ENCODE measurements around the gene PIAS1.
A peak's percentile ranks its signal among the peaks of the same experiment; 100 is the strongest.
"Not testable (repeated sequence)": the region's sequence is repeated elsewhere in the genome, so short reads cannot be mapped to it uniquely, and the experiment has no call there.

PIAS1 gene

GRCh38 chr15:68053701-68054627 lies at the start of gene PIAS1:
PIAS1 (plus strand) TSS chr15:68054315; CDS start chr15:68054327, 12 bp downstream.
- peak; percentile 95 for DNase-seq

- DNase-seq = not testable (repeated sequence)
Observed at GRCh38 chr15:68007642-68008041, 46.5 kb upstream of the PIAS1 start.

DNA sequence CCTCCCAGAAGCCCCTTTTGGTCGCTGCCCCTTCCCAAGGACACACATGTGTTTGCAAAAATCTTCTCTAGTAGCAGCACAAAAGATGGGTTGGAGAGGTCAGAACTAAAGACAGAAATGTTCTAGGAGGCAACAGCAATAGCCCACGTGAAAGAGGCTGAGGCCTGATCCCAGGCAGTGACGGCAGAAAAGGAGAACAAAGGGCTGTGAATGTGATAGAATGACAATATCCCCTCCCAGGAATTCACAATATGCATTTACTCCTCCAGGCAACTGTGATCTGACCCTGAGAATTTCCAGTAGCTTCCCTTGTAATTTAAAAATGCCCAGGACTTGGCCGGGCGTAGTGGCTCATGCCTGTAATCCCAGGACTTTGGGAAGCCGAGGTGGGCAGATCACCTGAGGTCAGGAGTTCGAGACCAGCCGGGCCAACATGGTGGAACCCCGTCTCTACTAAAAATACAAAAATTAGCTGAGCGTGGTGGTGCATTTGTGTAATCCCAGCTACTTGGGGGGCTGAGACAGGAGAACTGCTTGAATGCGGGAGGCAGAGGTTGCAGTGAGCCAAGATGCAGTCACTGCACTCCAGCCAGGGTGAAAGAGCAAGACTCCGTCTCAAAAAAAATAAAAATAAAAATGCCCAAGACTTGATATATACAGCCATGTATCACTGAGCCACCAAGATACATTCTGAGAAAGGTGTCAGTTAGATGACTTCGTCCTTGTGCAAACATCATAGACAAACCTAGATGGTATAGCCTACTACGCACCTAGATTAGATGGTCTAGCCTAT lies 43.6 kb upstream of the PIAS1 start:
- no peak for DNase-seq

- no peak for DNase-seq
Observed at GRCh38 chr15:68012911-68013310, 41.2 kb upstream of the PIAS1 start.

GRCh38 chr15:68014219-68014618 lies 39.9 kb upstream of the PIAS1 start:
- DNase-seq = no peak

DNA sequence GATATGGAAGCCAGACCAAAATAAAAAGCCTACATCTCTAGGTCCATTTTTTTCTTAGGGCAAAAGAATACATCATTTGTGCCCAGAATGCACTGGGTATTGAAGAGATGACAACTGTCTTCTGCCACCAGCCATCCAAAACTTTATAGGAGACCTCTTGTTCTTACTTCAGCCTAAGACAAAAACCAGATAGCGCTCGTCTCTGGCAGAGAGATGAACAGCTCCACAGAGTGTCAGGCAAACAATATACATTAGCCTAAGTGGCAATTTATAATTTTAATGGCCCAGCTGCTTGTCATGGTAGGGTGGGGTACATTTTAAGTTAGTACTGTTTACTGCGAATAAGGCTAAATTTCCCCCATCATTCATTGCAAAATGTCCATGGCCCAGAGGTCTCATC lies 38.9 kb upstream of the PIAS1 start:
- DNase-seq = no peak

- DNase-seq = no peak
Observed at GRCh38 chr15:68017201-68017600, 36.9 kb upstream of the PIAS1 start.

DNA sequence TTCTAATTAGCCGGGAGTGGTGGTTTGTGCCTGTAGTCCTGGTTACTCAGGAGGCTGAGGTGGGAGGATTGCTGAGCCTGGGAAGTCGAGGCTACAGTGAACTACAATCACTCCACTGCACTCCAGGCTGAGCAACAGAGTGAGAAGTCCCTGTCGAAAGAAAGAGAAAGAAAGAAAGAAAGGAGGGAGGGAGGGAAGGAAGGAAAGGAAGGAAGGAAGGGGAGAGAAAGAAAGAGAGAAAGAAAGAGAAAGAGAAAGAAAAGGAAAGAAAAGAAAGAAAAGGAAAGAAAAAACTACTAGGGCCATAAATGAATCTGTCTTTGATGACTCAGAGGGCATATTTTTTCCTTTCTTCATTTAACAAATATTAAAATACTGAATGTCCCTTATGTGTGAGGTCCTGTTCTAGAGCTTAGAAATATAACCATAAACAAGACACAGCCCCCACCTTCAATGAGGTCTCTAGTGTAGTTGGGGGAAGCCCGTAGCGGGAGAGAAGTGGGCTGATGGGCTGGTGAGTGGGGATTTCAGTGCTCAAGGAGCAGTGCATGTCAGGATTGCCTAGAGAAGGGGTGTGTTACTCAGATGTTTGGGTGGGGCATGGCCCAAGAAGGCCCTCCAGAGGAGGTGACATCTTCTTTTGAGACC lies 35.2 kb upstream of the PIAS1 start:
- DNase-seq = no peak

DNA sequence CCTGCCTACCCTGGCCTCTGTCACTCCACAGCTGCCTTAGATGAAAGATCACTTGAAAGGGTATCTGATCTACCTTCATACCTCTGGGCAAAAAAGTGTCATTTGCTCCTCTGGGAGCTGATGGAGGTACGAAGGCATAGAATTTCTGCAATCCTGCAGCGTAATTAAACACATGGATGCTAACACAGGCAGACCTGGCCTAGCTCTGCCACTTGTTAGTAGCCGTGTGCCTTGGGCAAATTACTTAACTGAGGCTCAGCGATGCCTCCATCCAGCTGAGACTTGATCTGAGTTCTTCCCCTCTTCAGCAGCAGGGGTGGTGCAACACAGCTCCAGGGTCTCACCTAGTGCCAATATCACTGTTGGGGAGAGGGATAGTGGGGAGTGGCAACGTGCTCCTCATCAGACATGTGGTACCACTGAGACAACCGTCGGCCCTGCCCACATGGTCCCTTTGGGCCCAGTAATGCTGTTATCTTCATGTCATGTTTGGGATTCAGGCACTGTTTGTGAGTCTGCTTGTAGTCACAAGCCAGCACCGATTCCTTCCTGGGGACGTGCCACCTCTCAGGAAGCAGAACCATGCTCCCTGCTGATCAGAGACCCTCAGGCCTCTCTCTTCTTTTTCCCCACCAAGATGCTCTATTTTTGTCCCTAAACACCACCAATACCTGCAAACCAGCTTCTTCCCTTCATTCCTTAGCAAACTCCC lies 34.1 kb upstream of the PIAS1 start:
- DNase-seq = no peak

GRCh38 chr15:68020685-68021084 lies 33.4 kb upstream of the PIAS1 start:
- no peak for DNase-seq

DNA sequence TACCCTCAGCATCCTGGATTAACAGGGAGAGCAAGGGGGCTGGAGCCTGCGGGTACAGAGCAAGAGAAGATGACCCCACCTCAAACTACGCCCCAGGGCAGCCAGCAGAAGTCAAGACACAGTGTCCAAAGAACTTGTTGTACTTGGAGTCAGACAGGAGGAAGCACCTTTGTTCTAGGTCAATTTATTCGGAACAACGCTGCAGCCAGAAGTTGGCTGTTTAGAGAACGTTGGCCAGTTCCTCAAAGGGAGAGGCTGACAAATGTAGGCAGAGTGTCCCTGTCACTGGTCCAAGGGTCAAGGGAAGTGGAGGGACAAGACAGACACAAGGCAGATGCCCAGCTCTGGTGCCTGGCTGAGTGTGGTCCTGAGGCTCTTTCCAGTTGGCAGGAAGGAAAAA lies 32.1 kb upstream of the PIAS1 start:
- DNase-seq = no peak

GRCh38 chr15:68023307-68024101 lies 30.6 kb upstream of the PIAS1 start:
- no peak for DNase-seq

DNA sequence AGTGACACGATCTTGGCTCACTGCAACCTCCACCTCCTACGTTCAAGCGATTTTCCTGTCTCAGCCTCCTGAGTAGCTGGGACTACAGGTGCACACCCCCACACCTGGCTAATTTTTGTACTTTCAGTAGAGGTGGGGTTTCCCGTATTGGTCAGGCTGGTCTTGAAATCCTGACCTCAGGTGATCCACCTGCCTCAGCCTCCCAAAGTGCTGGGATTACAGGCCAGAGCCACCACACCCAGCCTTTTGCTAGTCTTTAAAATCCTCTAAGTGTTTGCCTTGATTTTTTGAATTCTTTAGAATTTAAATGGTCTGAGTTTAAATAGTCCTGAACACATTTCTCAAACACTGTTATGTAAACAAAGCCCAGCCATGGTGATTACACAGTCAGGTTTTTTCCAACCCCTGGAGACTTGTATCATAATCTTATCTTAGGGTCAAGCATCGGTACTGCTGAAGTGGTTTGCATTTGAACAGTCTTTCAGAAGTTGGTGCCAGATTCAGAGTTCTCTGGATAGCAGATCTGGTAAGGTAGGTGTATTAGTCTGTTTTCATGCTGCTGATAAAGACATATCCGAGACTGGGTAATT lies 28.2 kb upstream of the PIAS1 start:
- DNase-seq = no peak

DNA sequence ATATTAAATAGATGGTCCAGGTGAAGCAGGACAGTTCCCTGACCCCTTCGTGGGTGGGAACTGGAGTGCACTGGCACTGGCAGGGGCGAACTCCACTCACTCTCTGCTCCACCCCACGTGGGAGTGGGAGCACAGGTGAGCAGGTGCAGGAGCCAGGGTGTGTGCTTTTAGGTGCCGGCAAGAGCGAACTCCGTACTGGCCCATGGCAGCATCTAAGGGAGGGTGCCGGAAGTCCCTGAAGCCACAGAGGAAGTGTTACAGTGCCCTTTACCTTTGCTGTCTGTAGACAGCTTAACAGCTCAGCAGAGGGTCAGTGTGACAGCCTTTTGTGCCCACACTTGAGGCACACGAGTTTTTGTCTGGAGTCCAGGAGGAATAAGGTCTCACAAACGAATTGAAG lies 26.7 kb upstream of the PIAS1 start:
- DNase-seq = no peak

- no peak for DNase-seq
Observed at GRCh38 chr15:68028137-68028887, 25.8 kb upstream of the PIAS1 start.

DNA sequence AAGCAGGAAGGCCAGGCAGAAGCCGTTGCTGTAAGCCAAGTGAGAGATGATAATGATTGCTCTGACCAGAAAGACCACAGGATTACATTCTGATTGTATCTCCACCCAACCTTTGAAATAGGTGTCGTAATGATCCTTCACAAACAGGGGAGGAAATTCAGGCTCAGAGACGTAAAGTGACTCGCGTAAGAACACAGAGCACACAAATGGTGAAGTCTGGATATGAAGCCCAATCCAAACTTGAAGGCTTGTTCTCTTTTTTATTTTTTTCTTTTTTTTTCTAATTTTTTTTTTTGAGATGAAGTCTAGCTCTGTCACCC lies 25.3 kb upstream of the PIAS1 start:
- DNase-seq = no peak

DNA sequence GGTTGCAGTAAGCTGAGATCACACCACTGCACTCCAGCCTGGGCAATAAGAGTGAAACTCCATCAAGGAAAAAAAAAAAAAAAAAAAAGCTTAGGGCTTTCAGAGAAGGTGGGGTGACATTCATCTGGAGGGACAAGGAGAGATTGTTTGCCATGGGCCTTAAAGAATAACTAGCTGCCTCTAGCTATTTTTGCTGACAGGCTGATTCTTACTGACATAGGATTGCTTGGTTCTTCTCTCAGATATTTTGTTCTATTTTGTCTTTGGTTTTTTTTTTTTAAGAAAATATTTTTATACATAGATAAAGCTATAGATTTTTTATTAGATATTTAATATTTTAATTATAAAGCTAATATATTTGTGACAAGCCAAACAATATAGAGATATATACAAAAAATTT lies 24.2 kb upstream of the PIAS1 start:
- no peak for DNase-seq

- no peak for DNase-seq
Observed at GRCh38 chr15:68031404-68031803, 22.7 kb upstream of the PIAS1 start.

GRCh38 chr15:68032672-68033071 lies 21.4 kb upstream of the PIAS1 start:
- DNase-seq = no peak

GRCh38 chr15:68034081-68034480 lies 20.0 kb upstream of the PIAS1 start:
- DNase-seq = no peak

GRCh38 chr15:68034719-68035293 lies 19.3 kb upstream of the PIAS1 start:
- no peak for DNase-seq
